ENCODE data around the gene PTPRO.

Gene PTPRO

DNA sequence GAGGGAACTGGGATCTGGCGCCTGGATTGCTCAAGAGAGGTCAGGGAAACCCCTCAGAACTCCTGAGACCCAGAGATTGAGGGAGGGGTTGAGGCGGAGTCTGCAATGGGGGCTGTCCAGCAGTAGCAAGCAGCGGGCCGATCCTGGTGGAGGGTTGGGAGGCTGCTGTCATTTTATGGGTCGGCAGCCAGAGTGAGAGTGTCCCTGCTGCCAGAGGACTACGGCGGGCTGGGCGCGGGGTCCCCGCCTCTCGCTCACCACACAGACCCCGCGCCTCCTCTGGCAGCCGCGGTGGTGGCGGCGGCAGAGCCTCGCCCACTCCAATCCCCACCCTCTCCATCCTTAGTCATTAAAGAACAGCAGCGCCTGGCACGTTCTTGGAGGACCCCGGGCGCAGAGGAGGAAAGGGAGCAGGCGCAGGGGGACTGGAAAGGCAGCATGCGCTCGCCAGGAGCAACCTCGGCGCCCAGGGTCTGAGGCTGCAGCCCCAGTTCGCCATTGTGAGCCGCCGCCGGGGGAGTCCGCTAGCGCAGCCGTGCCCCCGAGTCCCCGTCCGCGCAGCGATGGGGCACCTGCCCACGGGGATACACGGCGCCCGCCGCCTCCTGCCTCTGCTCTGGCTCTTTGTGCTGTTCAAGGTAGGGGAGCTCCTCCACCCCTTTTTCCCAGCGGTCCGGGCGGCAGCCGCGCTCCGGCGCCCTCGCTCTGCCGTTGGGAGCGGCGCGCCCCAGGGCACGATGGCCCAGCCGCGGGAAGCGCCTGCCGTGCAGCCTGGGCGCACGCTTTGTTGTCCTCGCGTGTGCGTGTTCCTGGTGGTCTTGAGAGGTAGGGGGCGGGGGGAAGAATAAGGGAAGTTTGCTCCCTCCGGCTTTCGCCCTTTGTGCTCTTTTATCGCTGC, at the start of gene PTPRO:
Gene PTPRO (plus strand): TSS at position 345 of the 898 bp plus-strand sequence.
- DNase-seq (ENCODE audit: low spot score), result no peak

DNA sequence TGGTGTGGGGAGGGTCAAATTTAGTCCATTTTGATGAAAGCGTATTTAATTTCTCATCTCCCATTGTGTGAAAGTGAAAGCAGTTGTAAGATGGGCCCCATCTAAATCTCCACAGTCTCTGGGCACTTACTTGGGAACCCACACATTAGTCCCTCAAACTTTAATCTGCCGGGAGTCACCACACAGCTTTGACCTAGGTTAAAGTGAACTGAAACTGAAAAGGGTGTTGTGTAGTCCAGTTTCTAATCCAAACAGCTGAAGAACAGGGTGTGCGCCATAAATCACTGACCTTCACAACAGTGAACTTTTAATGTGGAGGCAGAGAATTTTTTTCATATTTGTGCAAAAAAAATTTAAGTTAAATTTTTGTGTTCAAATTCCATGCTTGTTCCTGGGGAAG, 48.4 kb upstream of the PTPRO start:
- DNase-seq (ENCODE audit: low spot score), result no peak

DNA sequence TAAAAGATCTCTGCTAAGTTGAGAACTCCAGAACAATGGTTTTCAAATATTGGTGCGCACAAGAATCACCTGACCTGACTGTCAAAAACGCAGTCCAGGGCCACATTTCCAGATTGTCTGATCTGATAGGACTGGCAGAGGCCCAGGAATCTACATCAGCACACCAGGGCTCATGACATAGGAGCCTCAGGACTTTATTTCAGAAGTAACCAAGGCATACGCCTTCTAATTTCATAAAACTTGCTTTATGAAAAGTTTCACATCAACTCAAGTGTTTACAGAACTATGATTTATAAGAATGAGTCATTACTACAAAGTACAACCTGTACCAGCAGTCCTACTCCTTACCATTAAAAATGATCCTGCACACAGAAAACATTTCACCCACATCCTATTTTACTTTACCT, 47.7 kb upstream of the PTPRO start:
- DNase-seq (ENCODE audit: low spot score), result no peak

DNA sequence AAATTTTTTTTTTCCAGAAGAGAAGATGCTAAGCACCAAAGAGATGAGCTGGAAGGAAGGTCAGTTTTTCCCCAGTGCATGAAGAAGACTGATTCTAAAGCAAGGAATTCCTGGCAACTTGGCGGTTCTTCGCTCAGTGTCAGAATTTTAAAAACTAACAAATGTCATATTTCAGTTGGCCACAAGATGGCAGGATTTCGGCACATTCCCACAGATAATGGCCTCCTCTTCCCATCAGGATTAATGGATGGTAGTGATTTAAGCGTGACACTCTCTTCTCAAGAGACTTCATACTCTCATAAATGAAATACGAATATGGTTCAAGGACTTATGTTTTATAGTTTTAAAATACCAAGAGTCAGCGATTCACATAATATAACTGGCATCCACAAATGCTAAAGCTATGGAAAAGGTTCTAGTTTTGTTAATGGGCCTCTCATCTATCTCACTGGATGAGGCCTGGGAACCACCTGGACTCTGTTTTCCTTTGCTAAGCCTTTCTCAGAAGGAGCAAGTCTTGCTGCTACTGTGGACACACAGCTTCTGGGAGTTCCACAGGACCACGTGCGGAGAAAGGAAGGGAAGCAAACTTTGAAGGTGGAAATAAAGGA, 46.1 kb upstream of the PTPRO start:
- peak; percentile 20 for DNase-seq (ENCODE audit: low spot score)

DNA sequence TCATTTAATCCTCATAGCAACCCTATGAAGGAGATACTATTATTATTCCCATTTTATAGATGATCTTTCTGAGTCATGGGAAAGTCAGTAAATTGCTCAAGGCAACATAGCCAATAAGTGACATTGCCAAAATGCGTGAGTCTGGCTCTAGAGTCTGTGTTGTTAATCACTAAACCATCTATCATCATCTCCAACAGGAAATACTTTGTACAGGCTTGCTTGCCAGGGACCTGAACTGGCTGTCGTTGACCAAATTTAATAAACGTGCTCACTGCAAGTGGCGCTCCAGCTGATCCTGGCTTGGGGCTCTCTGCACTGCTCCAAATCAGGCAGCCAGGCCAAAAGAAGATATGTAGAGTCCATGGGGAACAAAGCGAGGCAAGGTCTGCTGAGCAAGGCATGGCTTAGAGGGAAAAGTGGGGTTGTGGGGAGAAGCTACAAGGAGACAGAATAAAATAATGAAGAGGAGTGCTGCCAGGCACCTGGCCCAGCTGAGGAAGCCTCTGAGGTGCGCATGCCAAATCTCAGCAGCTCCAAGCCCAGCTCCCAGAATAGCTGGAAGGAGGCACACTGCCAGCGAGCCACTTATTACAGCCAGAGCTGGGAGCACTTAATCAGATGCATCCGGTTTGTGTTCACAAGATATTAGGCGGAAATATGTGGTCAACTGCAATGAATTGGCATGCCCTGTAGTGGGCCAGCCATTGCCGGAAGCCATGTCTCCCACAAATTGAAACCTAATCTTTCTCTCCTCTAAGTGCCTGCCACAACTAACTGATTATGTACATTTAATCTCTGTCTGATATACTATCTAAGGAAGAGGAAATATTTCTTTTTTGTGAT, 43.3 kb upstream of the PTPRO start:
- DNase-seq (ENCODE audit: low spot score), result no peak

DNA sequence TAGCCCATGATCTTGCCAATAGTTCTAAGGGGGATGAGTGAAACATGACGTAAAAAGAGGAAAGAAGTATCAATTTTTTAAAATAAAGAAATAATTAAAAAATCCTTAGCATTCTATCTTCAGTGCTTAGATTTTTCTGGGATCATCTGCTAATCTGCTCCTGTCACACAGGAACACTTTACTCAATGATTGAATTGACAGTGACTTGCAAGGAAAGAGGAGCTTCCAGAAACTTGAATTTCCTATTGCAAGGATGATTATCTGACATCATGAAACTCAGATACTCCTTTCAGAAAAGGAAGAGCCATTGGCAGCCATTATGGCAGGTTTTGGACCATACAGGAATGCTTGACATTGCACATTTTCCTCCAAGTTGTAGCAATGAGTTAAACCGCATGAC, 41.4 kb upstream of the PTPRO start:
- DNase-seq (ENCODE audit: low spot score), result no peak

DNA sequence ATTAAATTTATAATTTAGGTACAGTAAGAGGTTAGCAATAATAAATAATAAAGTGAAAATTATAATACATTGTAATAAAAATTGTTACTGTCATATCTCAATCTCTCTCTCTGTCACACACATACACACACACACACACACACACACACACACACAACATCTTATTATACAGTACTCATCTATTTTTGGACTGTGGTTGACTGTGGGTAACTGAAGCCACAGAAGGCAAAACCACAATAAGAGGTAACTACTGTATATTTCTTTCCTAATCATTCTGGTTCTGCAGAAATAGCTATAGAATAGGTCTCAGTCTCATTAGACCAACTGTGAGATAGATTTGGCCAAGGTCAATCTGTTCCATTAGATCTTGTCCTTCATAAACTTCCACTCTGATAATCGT, 33.1 kb upstream of the PTPRO start:
- DNase-seq (ENCODE audit: low spot score), result no peak

DNA sequence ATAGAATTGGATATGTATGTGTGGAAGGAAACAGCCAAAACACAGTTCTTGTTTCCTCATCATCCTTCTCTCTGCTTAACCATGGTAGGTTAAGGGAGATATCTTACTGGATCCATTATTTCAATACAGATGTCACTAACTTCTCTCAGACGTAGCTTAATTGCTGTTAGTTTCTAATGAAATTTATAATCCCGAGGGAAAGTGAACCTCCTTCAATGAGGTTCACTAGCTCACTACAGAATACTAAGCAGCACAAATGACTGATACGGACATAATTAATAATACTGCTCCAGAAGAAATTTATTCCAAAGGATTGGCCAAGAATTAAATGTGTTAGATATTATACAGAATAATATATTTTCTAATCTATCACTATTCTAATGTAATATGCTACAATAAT, 28.6 kb upstream of the PTPRO start:
- no peak for DNase-seq (ENCODE audit: low spot score)

DNA sequence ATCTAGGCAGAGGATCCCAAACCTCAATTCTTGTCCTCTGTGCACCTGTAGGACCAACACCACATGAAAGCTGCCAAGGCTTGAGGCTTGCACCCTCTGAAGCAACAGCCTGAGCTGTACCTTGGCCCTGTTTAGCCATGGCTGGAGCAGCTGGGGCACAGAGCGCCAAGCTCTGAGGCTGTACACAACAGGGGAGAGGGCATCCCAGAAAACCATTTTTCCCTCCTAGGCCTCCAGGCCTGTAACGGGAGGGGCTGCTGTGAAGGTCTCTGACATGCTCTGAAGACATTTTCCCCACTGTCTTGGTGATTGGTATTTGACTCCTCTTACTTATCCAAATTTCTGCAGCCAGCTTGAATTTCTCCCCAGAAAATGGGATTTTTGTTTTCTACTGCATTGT, 22.4 kb upstream of the PTPRO start:
- no peak for DNase-seq (ENCODE audit: low spot score)

DNA sequence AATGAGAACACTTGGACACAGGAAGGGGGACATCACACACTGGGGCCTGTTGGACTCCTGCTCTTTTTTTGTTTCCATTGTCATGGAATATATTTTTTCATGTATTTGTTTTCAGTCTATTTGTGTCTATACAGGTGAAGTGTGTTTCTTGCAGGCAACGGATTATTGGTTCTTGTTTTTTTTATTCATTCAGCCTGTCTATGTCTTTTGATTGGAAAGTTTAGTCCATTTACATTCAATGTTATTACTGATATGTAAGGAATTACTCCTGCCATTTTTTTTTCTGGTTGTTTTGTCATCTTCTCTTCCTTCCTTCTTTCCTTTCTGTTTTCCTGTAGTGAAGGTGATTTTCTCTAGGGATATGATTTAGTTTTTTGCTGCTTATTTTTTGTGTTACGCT, 18.0 kb upstream of the PTPRO start:
- no peak for DNase-seq (ENCODE audit: low spot score)

DNA sequence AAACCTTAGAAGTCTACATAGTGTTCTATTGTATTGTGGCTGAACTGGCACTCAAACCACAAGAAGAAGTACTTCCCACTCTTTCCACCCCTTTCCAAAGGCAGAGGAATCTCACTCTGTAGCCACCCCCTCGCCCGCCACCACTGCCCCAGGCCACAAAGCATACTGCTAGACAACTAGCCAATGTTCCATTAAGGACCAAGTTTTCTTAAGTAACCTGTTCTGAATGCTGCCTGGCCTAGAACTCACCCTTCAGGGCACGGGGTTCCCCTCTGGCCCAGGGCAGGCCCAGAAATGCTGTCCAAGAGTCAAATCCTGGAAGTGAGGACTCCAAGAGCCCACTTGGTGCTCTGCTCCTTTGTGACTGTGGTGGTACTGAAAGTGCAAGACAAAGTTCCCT, 15.7 kb upstream of the PTPRO start:
- DNase-seq (ENCODE audit: low spot score), result no peak

DNA sequence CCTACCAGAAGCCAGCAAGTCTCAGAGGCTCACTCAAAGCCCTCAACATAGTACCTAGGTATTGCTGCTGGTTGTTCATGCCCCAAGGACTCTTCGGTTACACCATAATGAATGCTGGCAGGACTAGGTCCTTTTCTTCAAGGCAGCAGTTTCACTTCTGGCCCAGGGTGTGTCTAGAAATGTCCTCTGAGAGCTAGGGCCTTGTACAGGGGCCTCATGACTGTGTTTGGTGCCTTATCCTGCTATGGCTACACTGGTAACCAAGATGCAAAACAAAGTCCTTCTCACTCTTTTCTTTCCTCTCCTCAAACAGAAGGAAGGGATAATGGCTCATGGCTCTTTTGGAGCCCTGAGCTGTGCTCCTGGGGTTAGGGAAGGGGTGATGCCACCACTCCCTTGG, 15.2 kb upstream of the PTPRO start:
- DNase-seq (ENCODE audit: low spot score), result no peak

DNA sequence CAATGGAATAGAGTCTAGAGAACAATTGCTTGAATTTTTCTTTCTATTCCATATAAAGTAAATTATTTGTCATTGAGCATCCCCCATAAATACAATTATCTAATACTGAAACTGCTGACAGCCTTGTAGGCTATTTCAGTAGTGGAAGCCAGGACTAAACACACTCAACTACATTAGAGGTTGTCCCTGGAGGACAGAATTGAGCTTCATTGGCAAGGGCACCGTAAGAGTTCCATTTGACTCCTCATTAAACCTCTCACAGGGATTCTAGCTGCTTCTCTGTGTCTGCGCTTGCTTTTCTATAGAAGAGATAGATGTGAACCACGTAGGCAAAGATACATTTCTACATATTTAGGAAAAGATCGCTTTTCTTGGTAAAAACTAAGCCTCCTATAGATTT, 3.5 kb upstream of the PTPRO start:
- no peak for DNase-seq (ENCODE audit: low spot score)

DNA sequence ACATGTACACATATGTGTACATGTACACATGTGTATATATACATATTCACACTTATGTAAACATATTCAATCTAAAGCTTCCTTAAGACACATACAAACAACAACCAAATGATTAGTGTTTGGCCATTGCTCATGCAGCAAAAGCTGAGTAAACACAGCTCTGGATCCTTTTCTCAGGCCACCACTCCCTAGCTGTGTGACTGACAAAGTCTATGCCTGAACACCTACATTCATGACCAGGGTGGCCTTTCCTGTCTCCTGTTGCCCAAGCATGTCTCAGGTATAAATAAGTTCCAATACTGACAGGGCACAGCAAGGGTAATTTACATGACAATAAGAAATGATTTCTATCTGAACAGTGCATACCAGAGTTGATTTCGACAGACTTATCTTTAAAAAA, 1.4 kb upstream of the PTPRO start:
- no peak for DNase-seq (ENCODE audit: low spot score)

DNA sequence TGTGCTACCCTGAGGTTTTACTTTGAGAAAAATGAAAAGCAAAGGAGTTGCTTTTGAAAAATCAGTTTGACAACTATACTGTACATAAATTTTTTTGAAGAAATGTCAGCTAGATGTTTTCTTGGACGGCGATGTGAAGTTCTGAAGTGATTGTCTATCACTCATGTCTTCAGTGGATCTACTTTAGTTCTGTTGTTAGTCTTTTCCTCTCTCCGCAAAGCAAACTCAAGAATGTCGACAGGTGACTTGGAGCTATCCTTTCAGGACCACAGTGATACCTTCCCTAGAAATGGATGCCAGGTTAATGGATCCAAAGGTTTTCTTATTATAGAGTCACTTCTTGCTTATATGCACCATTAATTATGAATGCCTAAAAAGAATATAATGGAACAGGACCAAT, 1.2 kb downstream of the PTPRO start:
- DNase-seq (ENCODE audit: low spot score), result no peak

DNA sequence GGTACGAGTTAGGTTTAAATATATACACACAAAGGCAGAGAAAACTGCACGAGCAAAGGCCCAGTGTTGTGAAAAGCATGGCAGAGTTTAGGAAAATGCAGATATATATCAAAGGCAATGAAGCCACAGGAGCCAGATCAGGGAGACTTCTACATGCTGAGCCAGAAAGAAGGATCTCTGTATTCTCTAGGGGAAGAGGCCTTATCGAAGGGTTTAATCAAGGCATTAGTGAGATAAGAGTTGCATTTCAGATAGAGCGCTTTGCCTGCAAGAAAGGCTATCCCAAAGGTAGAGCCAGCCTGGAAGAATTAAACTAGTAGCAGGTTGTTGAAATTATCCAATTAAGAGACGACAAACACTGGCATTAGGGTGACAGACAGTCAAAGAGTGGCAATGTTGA, 7.6 kb downstream of the PTPRO start:
- DNase-seq (ENCODE audit: low spot score), result no peak

DNA sequence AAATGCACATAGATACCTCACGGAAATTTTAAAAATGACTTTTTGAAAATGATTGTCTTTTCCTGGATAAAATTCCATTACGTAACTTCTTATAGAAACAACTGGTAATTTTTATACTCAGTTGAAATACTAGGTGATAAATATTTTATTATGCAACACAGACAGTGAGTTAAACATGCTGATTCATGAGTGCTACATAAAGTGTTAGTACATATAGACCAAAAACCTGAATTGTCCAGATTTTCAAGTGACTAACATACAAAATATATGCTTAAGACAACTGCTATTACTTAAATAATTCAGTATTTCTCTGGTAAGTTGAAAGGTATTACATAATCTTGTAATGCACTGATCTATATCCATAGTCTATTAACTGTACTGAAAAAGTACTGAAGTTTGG, 11.9 kb downstream of the PTPRO start:
- no peak for DNase-seq (ENCODE audit: low spot score)

DNA sequence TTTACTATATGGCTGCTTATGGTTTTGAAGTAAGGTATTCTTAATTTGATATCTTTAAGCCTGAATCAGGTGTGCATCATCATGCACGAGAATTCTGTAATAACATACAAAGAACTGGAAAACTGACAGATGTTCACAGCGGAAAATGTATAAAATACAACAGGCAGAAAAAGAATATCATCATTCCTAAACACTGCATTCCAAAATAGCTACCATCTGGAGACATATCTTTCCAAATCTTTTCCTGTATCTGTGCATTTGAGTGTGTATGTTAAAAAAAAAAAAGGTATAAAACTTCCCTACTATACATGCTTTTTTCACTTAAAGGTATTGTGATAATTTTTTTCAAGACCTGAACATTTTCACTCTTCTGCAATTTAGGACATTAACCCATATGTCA, 13.7 kb downstream of the PTPRO start:
- no peak for DNase-seq (ENCODE audit: low spot score)

DNA sequence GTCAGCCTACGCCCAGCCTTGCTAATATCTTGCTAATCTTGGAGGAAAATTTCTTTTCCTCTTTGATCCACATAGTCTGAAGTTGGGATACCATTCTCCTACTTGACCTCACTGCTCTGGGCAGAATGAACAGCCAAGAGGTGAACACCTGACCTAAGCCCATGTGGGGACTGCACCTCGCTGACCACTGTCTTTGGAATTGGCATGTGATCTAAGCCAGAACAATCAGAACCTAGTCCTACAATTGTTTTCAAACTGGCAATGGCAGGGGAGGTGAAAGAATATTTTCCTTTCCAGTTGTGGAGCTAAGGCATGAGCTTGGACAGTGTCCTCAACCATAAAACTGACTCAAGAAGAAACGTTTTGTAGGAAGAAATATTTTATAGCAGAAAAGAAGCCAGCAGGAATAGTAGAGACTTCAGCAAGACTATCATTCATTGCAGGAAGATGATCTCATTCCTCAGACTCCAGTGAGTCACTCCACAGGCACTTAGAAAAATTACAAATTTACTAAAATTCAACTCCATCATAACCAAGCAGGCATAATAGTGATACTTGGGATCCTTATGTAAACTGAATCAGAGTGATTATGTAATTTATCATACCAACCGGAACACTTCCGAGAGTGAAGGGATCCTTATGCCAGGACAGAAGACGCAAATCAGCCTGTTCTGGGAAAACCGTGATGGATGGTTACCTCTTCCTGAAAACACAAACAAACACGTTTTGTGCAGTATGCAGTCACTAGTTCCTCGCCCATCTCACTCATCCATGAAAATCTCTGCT, 14.7 kb downstream of the PTPRO start:
- DNase-seq (ENCODE audit: low spot score), result no peak

DNA sequence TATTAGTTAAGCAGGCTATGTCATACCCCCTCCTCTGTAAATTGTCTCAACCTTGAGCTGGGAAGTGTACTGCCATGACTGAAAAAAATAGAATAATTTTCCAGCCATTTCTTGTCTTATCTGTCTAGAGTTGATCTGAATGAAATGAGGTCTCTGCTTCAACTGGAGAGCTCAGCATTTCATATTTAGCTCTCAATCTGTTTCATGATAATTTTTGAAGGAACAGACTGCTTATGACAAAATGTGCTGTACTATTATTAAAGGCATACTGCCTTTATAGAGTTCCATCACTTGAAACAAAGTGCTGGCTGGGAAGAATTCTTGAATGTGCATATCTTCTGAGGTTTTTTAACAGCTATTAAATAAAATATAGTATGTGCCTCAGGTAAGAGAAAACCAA, 19.1 kb downstream of the PTPRO start:
- no peak for DNase-seq (ENCODE audit: low spot score)

DNA sequence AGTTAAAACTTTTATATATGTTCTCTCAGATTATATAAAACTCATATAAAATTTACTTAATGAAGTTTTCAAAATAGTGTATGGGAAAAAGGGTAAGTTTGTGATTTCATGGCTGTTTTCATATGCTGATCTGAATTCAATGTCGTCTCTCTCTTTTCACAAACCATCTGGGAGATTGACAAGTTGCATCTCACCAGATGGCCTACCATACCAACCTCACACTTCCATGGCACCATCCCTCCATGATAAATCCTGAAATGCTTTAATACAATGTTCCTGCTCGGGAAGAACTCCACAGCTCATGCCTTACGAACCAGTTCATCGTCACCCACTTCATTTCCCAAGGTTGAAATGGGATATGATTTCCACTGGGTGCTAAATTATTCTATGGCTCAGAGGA, 22.3 kb downstream of the PTPRO start:
- no peak for DNase-seq (ENCODE audit: low spot score)

DNA sequence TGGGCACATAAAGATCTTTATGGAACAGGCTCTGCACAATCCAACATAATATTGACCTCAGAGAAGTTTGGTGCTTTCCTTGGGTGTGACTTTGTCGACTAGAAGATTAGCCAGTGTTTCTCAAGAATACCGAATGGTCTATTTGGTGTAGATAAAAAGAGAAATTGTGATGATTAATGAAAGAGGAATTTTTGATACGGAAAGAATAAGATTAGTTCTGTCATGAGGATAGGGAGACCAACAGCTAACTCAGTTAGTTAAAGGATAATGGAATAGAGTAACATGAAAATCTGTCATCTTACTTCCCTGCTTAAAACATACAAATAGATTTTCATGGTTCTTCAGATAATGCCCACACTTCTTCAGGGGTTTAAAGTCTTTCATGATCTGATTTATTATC, 24.2 kb downstream of the PTPRO start:
- no peak for DNase-seq (ENCODE audit: low spot score)
